GM12878 (cell line): ENCODE measurements around the gene COL9A2. TPM values are rescaled to one million over a fixed set of nuclear protein-coding genes. Genes with fewer than 3 reads are reported as not detected.
A peak's percentile ranks its signal among the peaks of the same experiment; 100 is the strongest.

Experiments
- ATAC-seq: fragments of 200-7000 bp; cut with Tn5 transposase; 3 replicates; pipeline ENCODE4 v1.9.1; 2020; ENCODE audit warnings: mild to moderate bottlenecking, moderate library complexity
- BruUV-seq: library from RNA; stranded (reverse); fragments of 400-500 nt; replicated peaks from 2 replicates; lab custom pipeline; 2021; lab: Mats Ljungman, UMichigan
- CTCF ChIA-PET: fragments of 300-600 bp; sonication (Branson Sonifier 250); formaldehyde crosslinking; extraction: SDS; loops from one replicate; lab custom pipeline; 2021; ENCODE audit warnings: inconsistent platforms; lab: Yijun Ruan, JAX
- POLR2A ChIA-PET: fragments of 350-600 bp; formaldehyde crosslinking; extraction: SDS; loops from one replicate; lab custom pipeline; 2021; ENCODE audit warnings: inconsistent platforms; lab: Charles Lee
- RAD21 ChIA-PET: fragments of 300-600 bp; sonication (Branson Sonifier 250); formaldehyde crosslinking; loops from one replicate; lab custom pipeline; 2023; ENCODE audit warnings: antibody characterized with exemption; ENCODE audit not compliant: unreplicated experiment; lab: Charles Lee
- SMC1A ChIA-PET: fragments of 300-600 bp; sonication (Branson Sonifier 250); formaldehyde crosslinking; loops from one replicate; lab custom pipeline; 2023; ENCODE audit not compliant: unreplicated experiment, uncharacterized antibody; lab: Charles Lee
- DNase-seq: peaks from one replicate; pipeline ENCODE4 v3.0.0-alpha.2; 2011; ENCODE audit warnings: low read depth, low spot score
- FAIRE-seq: peaks from 3 replicates; lab custom pipeline; 2011; peaks lifted over from hg19 to GRCh38; lab: Jason Lieb, UNC
- H2AFZ ChIP-seq: 2 replicates; pipeline ENCODE4 v1.6.0; 2011; ENCODE audit warnings: low read depth, low read length, control low read depth; ENCODE audit not compliant: control insufficient read depth
- H3K27ac ChIP-seq: 2 replicates; pipeline ENCODE4 v1.5.1; 2011; ENCODE audit warnings: control low read depth; ENCODE audit not compliant: control insufficient read depth, insufficient read depth
- H3K27me3 ChIP-seq, 2 experiments: replicated peaks in 1 of 2; 2 replicates each; pipeline versions ENCODE4 v1.6.0 to v1.6.1; 2011; ENCODE audit warnings: low read length in 1 of 2; ENCODE audit not compliant: control insufficient read depth in 2 of 2, insufficient read depth in 2 of 2
- H3K36me3 ChIP-seq, 2 experiments: 2 replicates each; pipeline ENCODE4 v1.5.1; 2011; ENCODE audit warnings: low read length in 1 of 2; ENCODE audit not compliant: control insufficient read depth in 2 of 2, insufficient read depth in 2 of 2
- H3K4me1 ChIP-seq: 2 replicates; pipeline ENCODE4 v1.6.1; 2011; ENCODE audit warnings: mild to moderate bottlenecking, low read length, moderate library complexity, mixed read lengths; ENCODE audit not compliant: control insufficient read depth, insufficient read depth
- H3K4me2 ChIP-seq: 2 replicates; pipeline ENCODE4 v1.6.0; 2011; ENCODE audit warnings: control low read depth; ENCODE audit not compliant: control insufficient read depth, insufficient read depth
- H3K4me3 ChIP-seq: fragments of 200-600 bp; sonication (generic); 2 replicates; pipeline ENCODE4 v1.5.1; 2016
- H3K79me2 ChIP-seq: 2 replicates; pipeline ENCODE4 v1.6.0; 2011; ENCODE audit warnings: low read length; ENCODE audit not compliant: control insufficient read depth, insufficient read depth
- H3K9ac ChIP-seq: 2 replicates; pipeline ENCODE4 v1.8.0; 2011; ENCODE audit warnings: low read length, control low read depth, mixed read lengths; ENCODE audit not compliant: control insufficient read depth, insufficient read depth
- H3K9me3 ChIP-seq: replicated peaks from 3 replicates; pipeline ENCODE4 v1.5.1; 2011; ENCODE audit warnings: mild to moderate bottlenecking, low read length; ENCODE audit not compliant: control insufficient read depth, insufficient read depth
- H4K20me1 ChIP-seq: 2 replicates; pipeline ENCODE4 v1.6.0; 2011; ENCODE audit not compliant: control insufficient read depth, insufficient read depth
- EZH2 ChIP-seq: IDR thresholded peaks from 2 replicates; pipeline ENCODE4 v1.6.1; 2012; ENCODE audit warnings: low read depth, mild to moderate bottlenecking, control low read depth, inconsistent platforms, low read length, borderline replicate concordance; ENCODE audit not compliant: control insufficient read depth
- HDAC2 ChIP-seq: fragments of 200-600 bp; sonication (generic); IDR thresholded peaks from 2 replicates; pipeline ENCODE4 v1.6.1; 2017
- HDAC6 ChIP-seq: fragments of 200-600 bp; sonication (generic); IDR thresholded peaks from one replicate; pipeline ENCODE4 v1.8.0; 2017; ENCODE audit warnings: antibody characterized with exemption; ENCODE audit not compliant: unreplicated experiment
- JUNB ChIP-seq: IDR thresholded peaks from 2 replicates; pipeline ENCODE4 v1.6.1; 2016; ENCODE audit warnings: antibody characterized with exemption, mild to moderate bottlenecking
- NFXL1 ChIP-seq: fragments of 450-650 bp; IDR thresholded peaks from 2 replicates; pipeline ENCODE4 v1.6.1; 2017; ENCODE audit warnings: antibody characterized with exemption, mild to moderate bottlenecking, borderline replicate concordance
- NFYA ChIP-seq: IDR thresholded peaks from 2 replicates; pipeline ENCODE4 v1.6.1; 2011; ENCODE audit warnings: low read depth, mild to moderate bottlenecking, low read length, improper control_type of control experiment, borderline replicate concordance
- RAD21 ChIP-seq: IDR thresholded peaks from 2 replicates; pipeline ENCODE4 v1.6.1; 2011; ENCODE audit warnings: mild to moderate bottlenecking, low read depth, low read length, moderate library complexity; ENCODE audit not compliant: insufficient read depth
- RFX5 ChIP-seq: IDR thresholded peaks from 2 replicates; pipeline ENCODE4 v1.6.1; 2011; ENCODE audit warnings: low read depth, low read length, improper control_type of control experiment
- SIX5 ChIP-seq: IDR thresholded peaks from 2 replicates; pipeline ENCODE4 v1.6.1; 2011; ENCODE audit warnings: mild to moderate bottlenecking, low read depth, low read length, moderate library complexity; ENCODE audit not compliant: severe bottlenecking
- SMAD5 ChIP-seq: IDR thresholded peaks from 2 replicates; pipeline ENCODE4 v1.6.1; 2016; ENCODE audit warnings: antibody characterized with exemption, low read depth
- TBL1XR1 ChIP-seq: IDR thresholded peaks from 2 replicates; pipeline ENCODE4 v1.6.1; 2012; ENCODE audit warnings: low read depth, low read length, improper control_type of control experiment
- TCF3 ChIP-seq: IDR thresholded peaks from 2 replicates; pipeline ENCODE4 v1.6.1; 2012; ENCODE audit warnings: low read depth, mild to moderate bottlenecking, low read length, borderline replicate concordance; ENCODE audit not compliant: insufficient read depth
- YBX1 ChIP-seq: fragments of 450-650 bp; IDR thresholded peaks from 2 replicates; pipeline ENCODE4 v1.6.1; 2016; ENCODE audit warnings: antibody characterized with exemption
- ZNF24 ChIP-seq: fragments of 450-650 bp; IDR thresholded peaks from 2 replicates; pipeline ENCODE4 v1.6.1; 2017; ENCODE audit warnings: antibody characterized with exemption, mild to moderate bottlenecking
- WGBS: methylation state at CpG from one replicate; pipeline ENCODE4 v1.1.6; 2016; ENCODE audit warnings: low lambda C conversion rate; ENCODE audit not compliant: insufficient replicate concordance, insufficient coverage; ENCODE audit errors: missing lambda C conversion rate; 5-methylcytosine and 5-hydroxymethylcytosine counted together
- in situ Hi-C: fragments of 300-500 bp; cut with MboI; formaldehyde crosslinking; loops from 9 replicates; pipeline ENCODE4 v1.14.3; 2018; ENCODE audit warnings: mixed read lengths
- intact Hi-C: fragments of 100-400 bp; cut with micrococcal nuclease; formaldehyde crosslinking; loops from one replicate; pipeline ENCODE4 v1.14.2; 2022; ENCODE audit not compliant: unreplicated experiment
- polyA plus RNA-seq, 11 experiments: library from polyadenylated mRNA; depleted of rRNA in 4 of 11; unstranded in 6 of 11; stranded (reverse) in 5 of 11; fragments of >200 nt; fragmentation: Nextera tagmentation in 4 of 11; fragmentation: Illumina TruSeq in 1 of 11; extraction: Ambion mirVana in 4 of 11; extraction: Trizol in 1 of 11; gene quantifications; 1 replicate in 1 of 11; 2 replicates in 10 of 11; pipeline versions ENCODE4 v1.2.1 to v1.2.3, GENCODE V29; 2011 to 2016; ENCODE audit warnings: inconsistent platforms in 2 of 11, missing spikeins in 2 of 11, low read depth in 1 of 11
- total RNA-seq, 4 experiments: library from RNA; depleted of rRNA in 3 of 4; stranded (reverse); fragments of >200 nt in 3 of 4; fragmentation: Illumina TruSeq in 1 of 4; extraction: Trizol in 1 of 4; gene quantifications; 2 replicates each; pipeline versions ENCODE4 v1.2.1 to v1.2.3, GENCODE V29; 2013 to 2021
- TF ChIP-seq, protein P1 (sequence below): fragments of 450-650 bp; IDR thresholded peaks from 2 replicates; pipeline ENCODE4 v1.6.1; 2017; ENCODE audit warnings: mild to moderate bottlenecking, moderate library complexity

The COL9A2 gene
- total and polyA plus RNA-seq, 10 of the 15 experiments (the other 5 are each of a cell fraction or from before 2014, with no cell fraction given), result 3.1 to 63.3 (median 22.4) TPM

DNA sequence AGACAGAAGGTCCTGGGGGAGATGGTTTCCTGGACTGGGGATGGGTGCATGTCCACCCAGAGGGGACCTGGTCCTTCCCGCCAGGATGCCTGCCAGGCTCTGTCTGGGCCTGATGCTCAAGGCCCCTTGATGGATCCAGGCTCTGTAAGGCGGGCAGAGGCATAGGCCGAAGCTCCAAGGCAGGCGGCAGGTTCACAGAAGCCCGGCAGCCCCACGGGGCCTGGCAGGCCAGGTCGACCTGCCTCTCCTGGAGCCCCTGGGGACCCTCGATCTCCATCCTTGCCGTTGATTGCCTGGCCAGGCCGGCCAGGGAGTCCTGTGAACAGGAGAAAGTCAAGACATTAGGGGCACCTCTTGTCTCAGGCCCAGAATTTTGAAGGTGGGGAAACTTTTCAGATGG is 16.0 kb downstream of the COL9A2 start:
- no peak for DNase-seq
- RAD21 ChIA-PET, result no interaction called here
- H4K20me1 ChIP-seq, result no peaks in the 10 kb centered on the region
- POLR2A ChIA-PET, result interaction anchor here (1.2 kb wide), 1 partner anchor 103 kb away, joined by 4 read pairs; no protein-coding TSS in a partner anchor
- CTCF ChIA-PET, result no interaction called here
- no peaks in the 10 kb centered on the region for H3K9me3 ChIP-seq
- TF ChIP-seq TCF3 (no peak), HDAC6 (no peak)
- TF ChIP-seq, all 136 proteins: peak for 0
- 86% methylated on average over 9 of the region's 10 CpGs for WGBS
- no TSS peak for BruUV-seq
- SMC1A ChIA-PET, result no interaction called here
- no peaks in the 10 kb centered on the region for H3K79me2 ChIP-seq
- no peak overlapping the region for H3K4me3 ChIP-seq
- H3K9ac ChIP-seq, result no peak overlapping the region
- no peak overlapping the region for H2AFZ ChIP-seq
- no peaks in the 10 kb centered on the region for H3K4me1 ChIP-seq
- no peak overlapping the region for H3K27ac ChIP-seq
- in situ Hi-C loops (no loop called here), intact Hi-C loops (no loop called here)
- ATAC-seq, result no peak
- H3K4me2 ChIP-seq, result no peak overlapping the region
- H3K27me3 ChIP-seq, result no peaks in the 10 kb centered on the region
- FAIRE-seq, result no peak
- H3K36me3 ChIP-seq, result peaks cover 0 to 2% of the 10 kb centered on the region in 2 experiments; a peak in 2 of 4 replicates

DNA sequence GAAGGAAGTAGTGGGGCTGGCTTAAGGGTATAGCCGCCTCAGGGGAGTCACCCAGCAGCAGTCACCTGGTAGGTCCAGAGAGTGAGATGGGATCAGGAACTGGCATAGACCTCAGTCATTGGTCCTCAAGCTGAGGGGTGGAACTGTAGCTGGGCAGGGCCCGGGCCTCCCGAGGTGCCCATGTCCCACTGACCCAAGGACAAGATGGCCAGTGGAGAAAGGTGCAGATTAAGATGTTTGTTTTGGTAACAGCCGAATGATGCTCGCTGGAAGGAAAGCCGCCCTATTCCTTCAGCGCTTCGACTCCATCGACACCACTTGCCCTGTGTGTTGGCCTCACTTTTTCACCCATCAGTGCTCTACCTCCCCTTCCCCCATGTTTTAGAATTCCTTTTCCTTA is 16.4 kb downstream of the COL9A2 start:
- Histone ChIP-seq H3K79me2 (no peaks in the 10 kb centered on the region), H4K20me1 (no peaks in the 10 kb centered on the region), H3K4me3 (no peak overlapping the region), H3K9me3 (no peaks in the 10 kb centered on the region), H3K4me2 (no peak overlapping the region), H3K36me3 (peaks cover 0 to 2% of the 10 kb centered on the region in 2 experiments; a peak in 2 of 4 replicates), H3K9ac (no peak overlapping the region), H2AFZ (no peak overlapping the region), H3K27me3 (no peaks in the 10 kb centered on the region), H3K27ac (no peak overlapping the region), H3K4me1 (no peaks in the 10 kb centered on the region)
- ATAC-seq, result no peak
- BruUV-seq, result TSS peak; percentile 91
- CTCF ChIA-PET, result no interaction called here
- in situ Hi-C loops (no loop called here), intact Hi-C loops (no loop called here)
- RAD21 ChIA-PET, result no interaction called here
- FAIRE-seq, result no peak
- WGBS, result 90% methylated on average over 9 of the region's 9 CpGs
- POLR2A ChIA-PET, result interaction anchor here (1.2 kb wide), 1 partner anchor 104 kb away, joined by 4 read pairs; no protein-coding TSS in a partner anchor
- DNase-seq, result no peak
- SMC1A ChIA-PET, result interaction anchor here (1.3 kb wide), 1 partner anchor 156 kb away, joined by 4 read pairs; no protein-coding TSS in a partner anchor
- no peak for TF ChIP-seq SMAD5
- no peak for TF ChIP-seq ZNF24
- no peak for TF ChIP-seq EZH2
- TF ChIP-seq RAD21, result no peak
- no peak for TF ChIP-seq SIX5
- no peak for TF ChIP-seq NFXL1
- TF ChIP-seq JUNB, result no peak
- TF ChIP-seq, protein P1, sequence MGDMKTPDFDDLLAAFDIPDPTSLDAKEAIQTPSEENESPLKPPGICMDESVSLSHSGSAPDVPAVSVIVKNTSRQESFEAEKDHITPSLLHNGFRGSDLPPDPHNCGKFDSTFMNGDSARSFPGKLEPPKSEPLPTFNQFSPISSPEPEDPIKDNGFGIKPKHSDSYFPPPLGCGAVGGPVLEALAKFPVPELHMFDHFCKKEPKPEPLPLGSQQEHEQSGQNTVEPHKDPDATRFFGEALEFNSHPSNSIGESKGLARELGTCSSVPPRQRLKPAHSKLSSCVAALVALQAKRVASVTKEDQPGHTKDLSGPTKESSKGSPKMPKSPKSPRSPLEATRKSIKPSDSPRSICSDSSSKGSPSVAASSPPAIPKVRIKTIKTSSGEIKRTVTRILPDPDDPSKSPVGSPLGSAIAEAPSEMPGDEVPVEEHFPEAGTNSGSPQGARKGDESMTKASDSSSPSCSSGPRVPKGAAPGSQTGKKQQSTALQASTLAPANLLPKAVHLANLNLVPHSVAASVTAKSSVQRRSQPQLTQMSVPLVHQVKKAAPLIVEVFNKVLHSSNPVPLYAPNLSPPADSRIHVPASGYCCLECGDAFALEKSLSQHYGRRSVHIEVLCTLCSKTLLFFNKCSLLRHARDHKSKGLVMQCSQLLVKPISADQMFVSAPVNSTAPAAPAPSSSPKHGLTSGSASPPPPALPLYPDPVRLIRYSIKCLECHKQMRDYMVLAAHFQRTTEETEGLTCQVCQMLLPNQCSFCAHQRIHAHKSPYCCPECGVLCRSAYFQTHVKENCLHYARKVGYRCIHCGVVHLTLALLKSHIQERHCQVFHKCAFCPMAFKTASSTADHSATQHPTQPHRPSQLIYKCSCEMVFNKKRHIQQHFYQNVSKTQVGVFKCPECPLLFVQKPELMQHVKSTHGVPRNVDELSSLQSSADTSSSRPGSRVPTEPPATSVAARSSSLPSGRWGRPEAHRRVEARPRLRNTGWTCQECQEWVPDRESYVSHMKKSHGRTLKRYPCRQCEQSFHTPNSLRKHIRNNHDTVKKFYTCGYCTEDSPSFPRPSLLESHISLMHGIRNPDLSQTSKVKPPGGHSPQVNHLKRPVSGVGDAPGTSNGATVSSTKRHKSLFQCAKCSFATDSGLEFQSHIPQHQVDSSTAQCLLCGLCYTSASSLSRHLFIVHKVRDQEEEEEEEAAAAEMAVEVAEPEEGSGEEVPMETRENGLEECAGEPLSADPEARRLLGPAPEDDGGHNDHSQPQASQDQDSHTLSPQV, result no peak
- no peak for TF ChIP-seq RFX5
- TF ChIP-seq NFYA, result no peak
- no peak for TF ChIP-seq TBL1XR1
- TF ChIP-seq HDAC2, result no peak
- no peak for TF ChIP-seq YBX1
